Colonic mucosa (tissue), 4 donors: ENCODE measurements around the gene CFP. TPM values are rescaled to one million over a fixed set of nuclear protein-coding genes. Genes with fewer than 3 reads are reported as not detected.

Experiments
- DNase-seq: peaks from one replicate; pipeline ENCODE4 v3.0.0-alpha.2; 2020
- H3K27ac ChIP-seq: fragments of 200-600 bp; one replicate; pipeline ENCODE4 v1.8.0; 2021
- H3K27me3 ChIP-seq: fragments of 200-600 bp; one replicate; pipeline ENCODE4 v1.8.0; 2021
- H3K36me3 ChIP-seq: fragments of 200-600 bp; one replicate; pipeline ENCODE4 v1.8.0; 2021
- H3K4me1 ChIP-seq: fragments of 200-600 bp; one replicate; pipeline ENCODE4 v1.8.0; 2021; ENCODE audit warnings: mild to moderate bottlenecking
- H3K4me3 ChIP-seq: fragments of 200-600 bp; one replicate; pipeline ENCODE4 v1.8.0; 2021
- H3K9ac ChIP-seq, 2 donors: one replicate each; pipeline ENCODE4 v1.7.0; 2013; ENCODE audit warnings: control low read depth in 2 of 2, low read depth in 2 of 2, low read length in 2 of 2
- H3K9me3 ChIP-seq: fragments of 200-600 bp; one replicate; pipeline ENCODE4 v1.8.0; 2021
- intact Hi-C: fragments of 100-400 bp; cut with DNase I; formaldehyde crosslinking; loops from one replicate; pipeline ENCODE4 v1.14.1; 2022
- total RNA-seq, 2 donors: library from RNA; stranded (reverse); fragmentation: NEBNext Ultra II Directional in 1 of 2; extraction: Animal tissue kit (Norgen Biotek cat#: 25700) in 1 of 2; gene quantifications; one replicate each; pipeline ENCODE4 v1.2.1, GENCODE V29; 2021
- TF ChIP-seq, protein P1 (sequence below): fragments of 200-600 bp; IDR thresholded peaks from one replicate; pipeline ENCODE4 v1.8.0; 2022; ENCODE audit warnings: antibody characterized with exemption, mild to moderate bottlenecking
- donor health status: healthy.
- donor health status: DM: no; HTN: no; CAD: no.
- donor health status: DM: no; HTN: no; CAD: no.

CFP gene
- total RNA-seq, 2 donors from 2014 or later = 1.1 to 4.1 TPM

GRCh38 chrX:47650164-47651042 lies 20.7 kb upstream of the CFP start, which contains the start of gene ELK1:
TSS of gene ELK1 (minus strand) at chrX:47650563. CDS start at chrX:47641441, 9,122 bp downstream.
- Histone ChIP-seq H3K36me3 (no peaks in the 10 kb centered on the region), H3K9ac (peak within 1 kb of the TSS; percentile 70), H3K27me3 (no peaks in the 10 kb centered on the region), H3K9me3 (no peaks in the 10 kb centered on the region), H3K4me1 (no peaks in the 10 kb centered on the region), H3K4me3 (peak within 1 kb of the TSS; percentile 54), H3K27ac (peak within 1 kb of the TSS; percentile 52)
- peak; percentile 92 for DNase-seq
- TF ChIP-seq, protein P1, sequence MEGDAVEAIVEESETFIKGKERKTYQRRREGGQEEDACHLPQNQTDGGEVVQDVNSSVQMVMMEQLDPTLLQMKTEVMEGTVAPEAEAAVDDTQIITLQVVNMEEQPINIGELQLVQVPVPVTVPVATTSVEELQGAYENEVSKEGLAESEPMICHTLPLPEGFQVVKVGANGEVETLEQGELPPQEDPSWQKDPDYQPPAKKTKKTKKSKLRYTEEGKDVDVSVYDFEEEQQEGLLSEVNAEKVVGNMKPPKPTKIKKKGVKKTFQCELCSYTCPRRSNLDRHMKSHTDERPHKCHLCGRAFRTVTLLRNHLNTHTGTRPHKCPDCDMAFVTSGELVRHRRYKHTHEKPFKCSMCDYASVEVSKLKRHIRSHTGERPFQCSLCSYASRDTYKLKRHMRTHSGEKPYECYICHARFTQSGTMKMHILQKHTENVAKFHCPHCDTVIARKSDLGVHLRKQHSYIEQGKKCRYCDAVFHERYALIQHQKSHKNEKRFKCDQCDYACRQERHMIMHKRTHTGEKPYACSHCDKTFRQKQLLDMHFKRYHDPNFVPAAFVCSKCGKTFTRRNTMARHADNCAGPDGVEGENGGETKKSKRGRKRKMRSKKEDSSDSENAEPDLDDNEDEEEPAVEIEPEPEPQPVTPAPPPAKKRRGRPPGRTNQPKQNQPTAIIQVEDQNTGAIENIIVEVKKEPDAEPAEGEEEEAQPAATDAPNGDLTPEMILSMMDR = no peak
- intact Hi-C loops = no loop called here

DNA sequence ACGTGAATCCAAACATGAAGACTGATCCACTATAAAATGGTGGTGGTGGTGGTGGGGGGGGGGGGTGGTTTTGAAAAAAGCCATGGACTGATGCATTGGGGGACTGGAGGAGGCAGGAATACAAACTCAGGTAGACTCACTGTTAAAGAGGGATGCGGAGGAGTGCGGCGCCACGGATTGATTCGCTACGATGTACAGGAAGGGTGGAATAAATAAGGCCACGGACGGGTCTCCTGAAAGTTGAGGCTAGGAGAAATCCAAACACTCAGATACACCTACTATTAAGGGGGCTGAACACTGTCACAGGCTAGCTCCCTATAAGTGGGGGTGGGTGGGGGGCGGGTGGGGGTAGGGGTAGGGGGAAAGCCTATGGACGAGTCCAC lies 20.0 kb upstream of the CFP start:
- H3K4me1 ChIP-seq = no peaks in the 10 kb centered on the region
- DNase-seq = no peak
- peak overlapping the region; percentile 35 to 70 for H3K9ac ChIP-seq
- no peaks in the 10 kb centered on the region for H3K36me3 ChIP-seq
- peak overlapping the region; percentile 52 for H3K27ac ChIP-seq
- TF ChIP-seq, protein P1 = no peak
- intact Hi-C loops = no loop called here
- H3K9me3 ChIP-seq = no peaks in the 10 kb centered on the region
- no peaks in the 10 kb centered on the region for H3K27me3 ChIP-seq
- H3K4me3 ChIP-seq = peak overlapping the region; percentile 54

DNA sequence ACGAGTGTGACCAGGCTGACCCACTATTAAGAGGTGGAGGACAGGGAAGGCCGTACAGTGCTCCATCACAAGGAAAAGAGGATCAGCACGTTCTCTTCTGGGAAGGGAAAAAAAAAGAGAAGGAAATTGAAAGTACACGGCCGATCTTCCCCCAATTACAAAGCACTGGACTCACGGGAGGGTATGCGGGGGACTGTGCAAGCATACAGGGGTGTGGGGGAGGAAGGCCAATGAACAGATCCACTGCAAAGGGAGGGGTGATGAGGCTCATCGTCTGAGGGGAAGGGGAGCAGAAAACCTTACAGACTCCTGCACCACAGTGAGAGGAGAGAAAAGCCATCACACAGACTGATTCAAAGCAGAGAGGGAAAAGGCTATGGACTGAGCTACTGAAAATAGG lies 19.5 kb upstream of the CFP start:
- DNase-seq = no peak
- peak overlapping the region; percentile 54 for H3K4me3 ChIP-seq
- H3K9ac ChIP-seq = peak overlapping the region in 1 of 2 donors; percentile 35
- H3K36me3 ChIP-seq = no peaks in the 10 kb centered on the region
- H3K4me1 ChIP-seq = no peaks in the 10 kb centered on the region
- H3K9me3 ChIP-seq = no peaks in the 10 kb centered on the region
- no peaks in the 10 kb centered on the region for H3K27me3 ChIP-seq
- intact Hi-C loops = no loop called here
- H3K27ac ChIP-seq = no peak overlapping the region
- TF ChIP-seq, protein P1 = no peak

DNA sequence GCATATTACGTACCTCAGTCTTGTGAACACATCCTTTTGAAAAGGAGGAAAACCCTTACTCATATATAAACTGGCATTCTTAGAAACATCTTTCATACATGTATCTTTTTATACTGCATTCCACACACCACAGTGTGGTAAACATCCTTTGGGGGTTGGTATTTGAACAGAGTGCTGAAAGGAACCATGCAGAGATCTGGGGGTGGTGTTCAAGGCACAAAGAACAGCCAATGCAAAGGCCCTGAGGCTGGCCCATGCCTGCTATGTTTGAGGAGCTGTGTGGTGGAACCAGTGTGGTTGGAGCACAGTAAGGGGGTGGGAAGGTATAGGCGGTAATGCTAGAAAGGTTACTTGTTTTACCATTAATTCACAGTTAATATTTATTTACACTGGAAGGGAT lies 18.6 kb upstream of the CFP start:
- Histone ChIP-seq H3K36me3 (no peaks in the 10 kb centered on the region), H3K4me1 (no peaks in the 10 kb centered on the region), H3K27ac (no peak overlapping the region), H3K4me3 (no peak overlapping the region), H3K9ac (no peak overlapping the region), H3K27me3 (no peaks in the 10 kb centered on the region), H3K9me3 (no peaks in the 10 kb centered on the region)
- intact Hi-C loops = no loop called here
- TF ChIP-seq, protein P1 = no peak
- no peak for DNase-seq

GRCh38 chrX:47646636-47647035 lies 16.9 kb upstream of the CFP start:
- Histone ChIP-seq H3K36me3 (no peaks in the 10 kb centered on the region), H3K9me3 (no peaks in the 10 kb centered on the region), H3K9ac (no peak overlapping the region), H3K27ac (no peak overlapping the region), H3K27me3 (no peaks in the 10 kb centered on the region), H3K4me1 (no peaks in the 10 kb centered on the region), H3K4me3 (no peak overlapping the region)
- no peak for DNase-seq
- intact Hi-C loops = no loop called here
- TF ChIP-seq, protein P1 = no peak
